Activated B cell treated with CpG ODN at 0.5 μM for 24 hours (primary cell): ENCODE data around the gene RNF145. TPM values are rescaled to one million over a fixed set of nuclear protein-coding genes. Genes with fewer than 3 reads are reported as not detected.
"Not testable (repeated sequence)": the region's sequence is repeated elsewhere in the genome, so short reads cannot be mapped to it uniquely, and the experiment has no call there.

Experiments
- ATAC-seq: fragments of 200-7000 bp; cut with Tn5 transposase; one replicate; pipeline ENCODE4 v1.10.0; 2021; ENCODE audit warnings: low read depth, mild to moderate bottlenecking, moderate library complexity
- CTCF ChIA-PET: fragments of 350-600 bp; sonication (Branson Sonifier 250); formaldehyde crosslinking; loops from one replicate; lab custom pipeline; 2021; ENCODE audit warnings: antibody characterized with exemption; lab: Charles Lee
- POLR2A ChIA-PET: fragments of 350-600 bp; sonication (Branson Sonifier 250); formaldehyde crosslinking; loops from one replicate; lab custom pipeline; 2021; ENCODE audit warnings: antibody characterized with exemption; lab: Charles Lee
- DNase-seq: peaks from one replicate; pipeline ENCODE4 v3.0.0; 2022
- H3K27ac Mint-ChIP-seq: one replicate; pipeline ENCODE4 v1.8.0; 2020; ENCODE audit warnings: mixed read lengths
- H3K27me3 Mint-ChIP-seq: one replicate; pipeline ENCODE4 v1.8.0; 2021; ENCODE audit warnings: mixed read lengths
- H3K36me3 Mint-ChIP-seq: one replicate; pipeline ENCODE4 v1.8.0; 2021; ENCODE audit warnings: low read depth, mixed read lengths
- H3K4me1 Mint-ChIP-seq: one replicate; pipeline ENCODE4 v1.8.0; 2021; ENCODE audit warnings: mixed read lengths
- H3K4me3 Mint-ChIP-seq: one replicate; pipeline ENCODE4 v1.8.0; 2020; ENCODE audit warnings: mild to moderate bottlenecking, mixed read lengths
- H3K9me3 Mint-ChIP-seq: one replicate; pipeline ENCODE4 v1.8.0; 2020; ENCODE audit warnings: mixed read lengths
- intact Hi-C: fragments of 100-400 bp; cut with micrococcal nuclease; formaldehyde crosslinking; loops from one replicate; pipeline ENCODE4 v1.15.1; 2024
- total RNA-seq: library from RNA; stranded (reverse); gene quantifications from 2 replicates; pipeline ENCODE4 v1.2.3, GENCODE V29; 2022
- TF ChIP-seq, protein P1 (sequence below): fragments of 200-600 bp; IDR thresholded peaks from one replicate; pipeline ENCODE4 v1.8.0; 2022; ENCODE audit warnings: antibody characterized with exemption, mild to moderate bottlenecking

Gene RNF145
- total RNA-seq, 1 donor from 2014 or later: 66.1 TPM

DNA sequence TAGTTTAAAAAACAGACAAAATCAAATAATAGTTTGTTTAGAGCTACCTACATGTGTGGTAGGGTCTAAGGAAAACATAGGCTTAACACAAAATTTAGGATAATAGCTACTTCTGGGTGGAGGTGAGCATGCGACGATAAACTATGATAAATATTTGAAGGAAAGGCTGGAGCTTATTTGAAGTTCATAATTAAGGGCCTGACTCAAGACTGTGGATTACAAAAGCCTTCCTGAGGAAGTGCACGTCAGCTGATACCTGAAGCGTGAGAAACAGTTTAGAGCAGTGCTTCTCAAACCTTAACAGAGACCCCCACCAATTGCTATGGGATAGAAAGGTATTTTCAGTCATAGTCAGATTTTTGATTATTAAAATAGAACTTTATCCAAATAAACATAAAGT lies 33.3 kb upstream of the RNF145 start:
- peaks cover 20% of the 10 kb centered on the region for H3K4me1 Mint-ChIP-seq
- H3K27me3 Mint-ChIP-seq: no peaks in the 10 kb centered on the region
- no peaks in the 10 kb centered on the region for H3K36me3 Mint-ChIP-seq
- ChIA-PET CTCF (interaction anchor here (1.0 to 1.5 kb wide), 2 partner anchors 20 to 86 kb away, joined by 3 to 8 read pairs; no protein-coding TSS in a partner anchor), POLR2A (interaction anchor here (1.2 kb wide), 1 partner anchor 34 kb away, joined by 7 read pairs; no protein-coding TSS in a partner anchor)
- no peak for DNase-seq
- TF ChIP-seq, protein P1, sequence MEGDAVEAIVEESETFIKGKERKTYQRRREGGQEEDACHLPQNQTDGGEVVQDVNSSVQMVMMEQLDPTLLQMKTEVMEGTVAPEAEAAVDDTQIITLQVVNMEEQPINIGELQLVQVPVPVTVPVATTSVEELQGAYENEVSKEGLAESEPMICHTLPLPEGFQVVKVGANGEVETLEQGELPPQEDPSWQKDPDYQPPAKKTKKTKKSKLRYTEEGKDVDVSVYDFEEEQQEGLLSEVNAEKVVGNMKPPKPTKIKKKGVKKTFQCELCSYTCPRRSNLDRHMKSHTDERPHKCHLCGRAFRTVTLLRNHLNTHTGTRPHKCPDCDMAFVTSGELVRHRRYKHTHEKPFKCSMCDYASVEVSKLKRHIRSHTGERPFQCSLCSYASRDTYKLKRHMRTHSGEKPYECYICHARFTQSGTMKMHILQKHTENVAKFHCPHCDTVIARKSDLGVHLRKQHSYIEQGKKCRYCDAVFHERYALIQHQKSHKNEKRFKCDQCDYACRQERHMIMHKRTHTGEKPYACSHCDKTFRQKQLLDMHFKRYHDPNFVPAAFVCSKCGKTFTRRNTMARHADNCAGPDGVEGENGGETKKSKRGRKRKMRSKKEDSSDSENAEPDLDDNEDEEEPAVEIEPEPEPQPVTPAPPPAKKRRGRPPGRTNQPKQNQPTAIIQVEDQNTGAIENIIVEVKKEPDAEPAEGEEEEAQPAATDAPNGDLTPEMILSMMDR: no peak
- H3K9me3 Mint-ChIP-seq: no peaks in the 10 kb centered on the region
- no peak overlapping the region for H3K27ac Mint-ChIP-seq
- intact Hi-C loops: no loop called here
- no peak for ATAC-seq
- no peak overlapping the region for H3K4me3 Mint-ChIP-seq

GRCh38 chr5:159241946-159242552 lies 32.7 kb upstream of the RNF145 start:
- no peak for ATAC-seq
- Mint-ChIP-seq H3K27me3 (no peaks in the 10 kb centered on the region), H3K36me3 (no peaks in the 10 kb centered on the region), H3K4me3 (no peak overlapping the region), H3K9me3 (no peaks in the 10 kb centered on the region), H3K27ac (no peak overlapping the region), H3K4me1 (peaks cover 20% of the 10 kb centered on the region)
- no peak for DNase-seq
- TF ChIP-seq, protein P1: no peak
- ChIA-PET POLR2A (interaction anchor here (1.2 kb wide), 1 partner anchor 34 kb away, joined by 7 read pairs; no protein-coding TSS in a partner anchor), CTCF (interaction anchor here (1.0 to 1.5 kb wide), 2 partner anchors 20 to 85 kb away, joined by 3 to 8 read pairs; no protein-coding TSS in a partner anchor)
- intact Hi-C loops: no loop called here

- ATAC-seq (no peak), DNase-seq (no peak)
- H3K36me3 Mint-ChIP-seq: no peaks in the 10 kb centered on the region
- H3K27me3 Mint-ChIP-seq: no peaks in the 10 kb centered on the region
- no peaks in the 10 kb centered on the region for H3K9me3 Mint-ChIP-seq
- peaks cover 20% of the 10 kb centered on the region for H3K4me1 Mint-ChIP-seq
- no peak overlapping the region for H3K4me3 Mint-ChIP-seq
- intact Hi-C loops: no loop called here
- ChIA-PET CTCF (no interaction called here), POLR2A (no interaction called here)
- H3K27ac Mint-ChIP-seq: no peak overlapping the region
- TF ChIP-seq, protein P1: no peak
Measured at GRCh38 chr5:159240301-159240870, 31.0 kb upstream of the RNF145 start.

GRCh38 chr5:159235871-159236520 lies 26.6 kb upstream of the RNF145 start:
- H3K4me1 Mint-ChIP-seq, H3K27ac Mint-ChIP-seq, POLR2A ChIA-PET, H3K27me3 Mint-ChIP-seq, H3K4me3 Mint-ChIP-seq, CTCF ChIA-PET, H3K36me3 Mint-ChIP-seq, intact Hi-C loops, DNase-seq, H3K9me3 Mint-ChIP-seq, ATAC-seq: not testable (repeated sequence)

GRCh38 chr5:159231167-159231566 lies 21.8 kb upstream of the RNF145 start:
- POLR2A ChIA-PET: no interaction called here
- H3K9me3 Mint-ChIP-seq: no peaks in the 10 kb centered on the region
- CTCF ChIA-PET: no interaction called here
- TF ChIP-seq, protein P1: no peak
- H3K27me3 Mint-ChIP-seq: no peaks in the 10 kb centered on the region
- no peak for DNase-seq
- no peak overlapping the region for H3K4me3 Mint-ChIP-seq
- H3K27ac Mint-ChIP-seq: no peak overlapping the region
- intact Hi-C loops: no loop called here
- no peak for ATAC-seq
- H3K4me1 Mint-ChIP-seq: no peaks in the 10 kb centered on the region
- H3K36me3 Mint-ChIP-seq: no peaks in the 10 kb centered on the region
